WTC11 (cell line): ENCODE data around the gene CHAMP1. TPM values are rescaled to one million over a fixed set of nuclear protein-coding genes. Genes with fewer than 3 reads are reported as not detected.

Experiments
- CREM ChIP-seq: sonication (generic); formaldehyde crosslinking; IDR thresholded peaks from 2 replicates; pipeline ENCODE4 v1.8.1; 2022; ENCODE audit warnings: mild to moderate bottlenecking, missing genetic modification reagents, moderate library complexity
- EMX1 ChIP-seq: fragments of 250-450 bp; sonication (Bioruptor Pico); IDR thresholded peaks from 2 replicates; pipeline ENCODE4 v1.8.0; 2021; ENCODE audit warnings: mild to moderate bottlenecking
- ETV6 ChIP-seq: sonication (generic); formaldehyde crosslinking; IDR thresholded peaks from 2 replicates; pipeline ENCODE4 v1.8.1; 2022; ENCODE audit warnings: mild to moderate bottlenecking, missing genetic modification reagents
- FOXK1 ChIP-seq: sonication (generic); formaldehyde crosslinking; IDR thresholded peaks from 2 replicates; pipeline ENCODE4 v1.8.0; 2022; ENCODE audit warnings: mild to moderate bottlenecking, moderate library complexity, missing genetic modification reagents
- GRHL2 ChIP-seq: fragments of 250-450 bp; sonication (Bioruptor Pico); IDR thresholded peaks from 2 replicates; pipeline ENCODE4 v1.8.0; 2022; ENCODE audit warnings: mild to moderate bottlenecking, moderate library complexity; ENCODE audit not compliant: insufficient replicate concordance, severe bottlenecking
- NFATC4 ChIP-seq: fragments of 250-450 bp; sonication (Bioruptor Pico); IDR thresholded peaks from 2 replicates; pipeline ENCODE4 v1.9.0; 2021; ENCODE audit warnings: mild to moderate bottlenecking
- NR2C2 ChIP-seq: sonication (generic); formaldehyde crosslinking; IDR thresholded peaks from 2 replicates; pipeline ENCODE4 v1.8.0; 2022; ENCODE audit warnings: mild to moderate bottlenecking, missing genetic modification reagents
- OVOL2 ChIP-seq: fragments of 250-450 bp; sonication (Bioruptor Pico); IDR thresholded peaks from 2 replicates; pipeline ENCODE4 v1.9.0; 2021; ENCODE audit warnings: mild to moderate bottlenecking, borderline replicate concordance
- SOX15 ChIP-seq: fragments of 250-450 bp; sonication (Bioruptor Pico); IDR thresholded peaks from 2 replicates; pipeline ENCODE4 v1.9.0; 2021; ENCODE audit warnings: mild to moderate bottlenecking
- ZNF219 ChIP-seq: sonication (generic); formaldehyde crosslinking; IDR thresholded peaks from 2 replicates; pipeline ENCODE4 v1.8.0; 2023; ENCODE audit warnings: missing genetic modification reagents, mild to moderate bottlenecking, borderline replicate concordance
- ZNF232 ChIP-seq: sonication (generic); formaldehyde crosslinking; IDR thresholded peaks from 2 replicates; pipeline ENCODE4 v1.8.0; 2022; ENCODE audit warnings: mild to moderate bottlenecking, missing genetic modification reagents
- ZNF423 ChIP-seq: fragments of 250-450 bp; sonication (Bioruptor Pico); IDR thresholded peaks from 2 replicates; pipeline ENCODE4 v2.1.2; 2022; ENCODE audit warnings: mild to moderate bottlenecking, moderate library complexity
- total RNA-seq: library from RNA; stranded (reverse); gene quantifications from 3 replicates; pipeline ENCODE4 v1.2.3, GENCODE V29; 2021
- TF ChIP-seq, protein P1 (sequence below): sonication (generic); formaldehyde crosslinking; IDR thresholded peaks from 2 replicates; pipeline ENCODE4 v1.8.0; 2023; ENCODE audit warnings: missing genetic modification reagents, mild to moderate bottlenecking, borderline replicate concordance
- TF ChIP-seq, protein P2 (sequence below): sonication (generic); formaldehyde crosslinking; IDR thresholded peaks from 2 replicates; pipeline ENCODE4 v1.8.0; 2022; ENCODE audit warnings: missing genetic modification reagents
- TF ChIP-seq, protein P3 (sequence below): sonication (generic); formaldehyde crosslinking; IDR thresholded peaks from 2 replicates; pipeline ENCODE4 v1.8.1; 2022; ENCODE audit warnings: mild to moderate bottlenecking, missing genetic modification reagents, moderate library complexity, borderline replicate concordance
- TF ChIP-seq, protein P4 (sequence below): sonication (generic); formaldehyde crosslinking; IDR thresholded peaks from 2 replicates; pipeline ENCODE4 v1.8.1; 2023; ENCODE audit warnings: mild to moderate bottlenecking, moderate library complexity, missing genetic modification reagents
- TF ChIP-seq, protein P5 (sequence below): sonication (generic); formaldehyde crosslinking; IDR thresholded peaks from 2 replicates; pipeline ENCODE4 v1.8.1; 2022; ENCODE audit warnings: missing genetic modification reagents, borderline replicate concordance
- TF ChIP-seq, protein P6 (sequence below): fragments of 250-450 bp; sonication (Bioruptor Pico); IDR thresholded peaks from 2 replicates; pipeline ENCODE4 v2.1.2; 2022; ENCODE audit warnings: mild to moderate bottlenecking, moderate library complexity
- TF ChIP-seq, protein P7 (sequence below): sonication (generic); formaldehyde crosslinking; IDR thresholded peaks from 2 replicates; pipeline ENCODE4 v1.8.1; 2022; ENCODE audit warnings: low read depth, missing genetic modification reagents, borderline replicate concordance

CHAMP1 gene
- total RNA-seq, 1 experiment from 2014 or later: 31.7 TPM

DNA sequence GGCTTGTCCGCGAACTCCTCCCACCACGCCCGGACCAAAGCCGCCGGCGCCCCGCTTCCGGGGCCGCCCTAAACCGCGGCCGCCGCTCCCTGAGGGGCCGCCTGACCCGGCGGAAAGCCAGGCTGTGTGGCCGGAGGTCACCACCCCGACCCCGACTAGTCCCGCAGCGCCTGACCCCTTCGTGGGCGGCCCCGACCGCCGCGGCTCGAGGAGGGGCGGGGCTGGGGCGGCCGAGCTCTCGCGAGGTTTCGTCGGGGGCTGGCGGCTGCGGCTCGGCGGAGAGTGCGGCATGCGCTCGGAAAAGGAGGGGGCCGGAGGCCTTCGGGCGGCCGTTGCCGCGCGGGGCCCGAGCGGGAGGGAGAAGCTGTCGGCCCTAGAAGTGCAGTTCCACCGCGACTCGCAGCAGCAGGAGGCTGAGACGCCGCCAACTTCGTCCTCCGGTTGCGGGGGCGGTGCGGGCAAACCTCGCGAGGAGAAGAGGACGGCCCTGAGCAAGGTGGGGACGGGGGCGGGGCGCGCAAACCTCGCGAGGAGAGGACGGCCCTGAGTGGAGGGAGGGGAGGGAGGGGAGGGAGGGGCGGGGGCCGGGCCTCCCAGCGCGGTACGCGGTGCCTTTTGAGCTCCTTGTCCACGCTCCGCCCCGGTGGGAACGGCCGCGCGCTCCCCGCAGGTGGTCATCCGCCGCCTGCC lies 32.8 kb upstream of the CHAMP1 start, which contains the start of gene UPF3A (continued):
- TF ChIP-seq, protein P1, sequence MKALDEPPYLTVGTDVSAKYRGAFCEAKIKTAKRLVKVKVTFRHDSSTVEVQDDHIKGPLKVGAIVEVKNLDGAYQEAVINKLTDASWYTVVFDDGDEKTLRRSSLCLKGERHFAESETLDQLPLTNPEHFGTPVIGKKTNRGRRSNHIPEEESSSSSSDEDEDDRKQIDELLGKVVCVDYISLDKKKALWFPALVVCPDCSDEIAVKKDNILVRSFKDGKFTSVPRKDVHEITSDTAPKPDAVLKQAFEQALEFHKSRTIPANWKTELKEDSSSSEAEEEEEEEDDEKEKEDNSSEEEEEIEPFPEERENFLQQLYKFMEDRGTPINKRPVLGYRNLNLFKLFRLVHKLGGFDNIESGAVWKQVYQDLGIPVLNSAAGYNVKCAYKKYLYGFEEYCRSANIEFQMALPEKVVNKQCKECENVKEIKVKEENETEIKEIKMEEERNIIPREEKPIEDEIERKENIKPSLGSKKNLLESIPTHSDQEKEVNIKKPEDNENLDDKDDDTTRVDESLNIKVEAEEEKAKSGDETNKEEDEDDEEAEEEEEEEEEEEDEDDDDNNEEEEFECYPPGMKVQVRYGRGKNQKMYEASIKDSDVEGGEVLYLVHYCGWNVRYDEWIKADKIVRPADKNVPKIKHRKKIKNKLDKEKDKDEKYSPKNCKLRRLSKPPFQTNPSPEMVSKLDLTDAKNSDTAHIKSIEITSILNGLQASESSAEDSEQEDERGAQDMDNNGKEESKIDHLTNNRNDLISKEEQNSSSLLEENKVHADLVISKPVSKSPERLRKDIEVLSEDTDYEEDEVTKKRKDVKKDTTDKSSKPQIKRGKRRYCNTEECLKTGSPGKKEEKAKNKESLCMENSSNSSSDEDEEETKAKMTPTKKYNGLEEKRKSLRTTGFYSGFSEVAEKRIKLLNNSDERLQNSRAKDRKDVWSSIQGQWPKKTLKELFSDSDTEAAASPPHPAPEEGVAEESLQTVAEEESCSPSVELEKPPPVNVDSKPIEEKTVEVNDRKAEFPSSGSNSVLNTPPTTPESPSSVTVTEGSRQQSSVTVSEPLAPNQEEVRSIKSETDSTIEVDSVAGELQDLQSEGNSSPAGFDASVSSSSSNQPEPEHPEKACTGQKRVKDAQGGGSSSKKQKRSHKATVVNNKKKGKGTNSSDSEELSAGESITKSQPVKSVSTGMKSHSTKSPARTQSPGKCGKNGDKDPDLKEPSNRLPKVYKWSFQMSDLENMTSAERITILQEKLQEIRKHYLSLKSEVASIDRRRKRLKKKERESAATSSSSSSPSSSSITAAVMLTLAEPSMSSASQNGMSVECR (CRISPR knock-in tag): peak; percentile 75; the same call in 1 of the 2 replicates
- TF ChIP-seq GRHL2: no peak
- TF ChIP-seq, protein P2, sequence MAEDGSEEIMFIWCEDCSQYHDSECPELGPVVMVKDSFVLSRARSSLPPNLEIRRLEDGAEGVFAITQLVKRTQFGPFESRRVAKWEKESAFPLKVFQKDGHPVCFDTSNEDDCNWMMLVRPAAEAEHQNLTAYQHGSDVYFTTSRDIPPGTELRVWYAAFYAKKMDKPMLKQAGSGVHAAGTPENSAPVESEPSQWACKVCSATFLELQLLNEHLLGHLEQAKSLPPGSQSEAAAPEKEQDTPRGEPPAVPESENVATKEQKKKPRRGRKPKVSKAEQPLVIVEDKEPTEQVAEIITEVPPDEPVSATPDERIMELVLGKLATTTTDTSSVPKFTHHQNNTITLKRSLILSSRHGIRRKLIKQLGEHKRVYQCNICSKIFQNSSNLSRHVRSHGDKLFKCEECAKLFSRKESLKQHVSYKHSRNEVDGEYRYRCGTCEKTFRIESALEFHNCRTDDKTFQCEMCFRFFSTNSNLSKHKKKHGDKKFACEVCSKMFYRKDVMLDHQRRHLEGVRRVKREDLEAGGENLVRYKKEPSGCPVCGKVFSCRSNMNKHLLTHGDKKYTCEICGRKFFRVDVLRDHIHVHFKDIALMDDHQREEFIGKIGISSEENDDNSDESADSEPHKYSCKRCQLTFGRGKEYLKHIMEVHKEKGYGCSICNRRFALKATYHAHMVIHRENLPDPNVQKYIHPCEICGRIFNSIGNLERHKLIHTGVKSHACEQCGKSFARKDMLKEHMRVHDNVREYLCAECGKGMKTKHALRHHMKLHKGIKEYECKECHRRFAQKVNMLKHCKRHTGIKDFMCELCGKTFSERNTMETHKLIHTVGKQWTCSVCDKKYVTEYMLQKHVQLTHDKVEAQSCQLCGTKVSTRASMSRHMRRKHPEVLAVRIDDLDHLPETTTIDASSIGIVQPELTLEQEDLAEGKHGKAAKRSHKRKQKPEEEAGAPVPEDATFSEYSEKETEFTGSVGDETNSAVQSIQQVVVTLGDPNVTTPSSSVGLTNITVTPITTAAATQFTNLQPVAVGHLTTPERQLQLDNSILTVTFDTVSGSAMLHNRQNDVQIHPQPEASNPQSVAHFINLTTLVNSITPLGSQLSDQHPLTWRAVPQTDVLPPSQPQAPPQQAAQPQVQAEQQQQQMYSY (CRISPR knock-in tag): no peak
- TF ChIP-seq, protein P3, sequence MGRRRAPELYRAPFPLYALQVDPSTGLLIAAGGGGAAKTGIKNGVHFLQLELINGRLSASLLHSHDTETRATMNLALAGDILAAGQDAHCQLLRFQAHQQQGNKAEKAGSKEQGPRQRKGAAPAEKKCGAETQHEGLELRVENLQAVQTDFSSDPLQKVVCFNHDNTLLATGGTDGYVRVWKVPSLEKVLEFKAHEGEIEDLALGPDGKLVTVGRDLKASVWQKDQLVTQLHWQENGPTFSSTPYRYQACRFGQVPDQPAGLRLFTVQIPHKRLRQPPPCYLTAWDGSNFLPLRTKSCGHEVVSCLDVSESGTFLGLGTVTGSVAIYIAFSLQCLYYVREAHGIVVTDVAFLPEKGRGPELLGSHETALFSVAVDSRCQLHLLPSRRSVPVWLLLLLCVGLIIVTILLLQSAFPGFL (CRISPR knock-in tag): no peak
- TF ChIP-seq CREM (CRISPR knock-in tag): peak; percentile 76
- TF ChIP-seq, protein P4, sequence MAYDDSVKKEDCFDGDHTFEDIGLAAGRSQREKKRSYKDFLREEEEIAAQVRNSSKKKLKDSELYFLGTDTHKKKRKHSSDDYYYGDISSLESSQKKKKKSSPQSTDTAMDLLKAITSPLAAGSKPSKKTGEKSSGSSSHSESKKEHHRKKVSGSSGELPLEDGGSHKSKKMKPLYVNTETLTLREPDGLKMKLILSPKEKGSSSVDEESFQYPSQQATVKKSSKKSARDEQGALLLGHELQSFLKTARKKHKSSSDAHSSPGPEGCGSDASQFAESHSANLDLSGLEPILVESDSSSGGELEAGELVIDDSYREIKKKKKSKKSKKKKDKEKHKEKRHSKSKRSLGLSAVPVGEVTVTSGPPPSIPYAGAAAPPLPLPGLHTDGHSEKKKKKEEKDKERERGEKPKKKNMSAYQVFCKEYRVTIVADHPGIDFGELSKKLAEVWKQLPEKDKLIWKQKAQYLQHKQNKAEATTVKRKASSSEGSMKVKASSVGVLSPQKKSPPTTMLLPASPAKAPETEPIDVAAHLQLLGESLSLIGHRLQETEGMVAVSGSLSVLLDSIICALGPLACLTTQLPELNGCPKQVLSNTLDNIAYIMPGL (CRISPR knock-in tag): peak; percentile 89; the same call in 1 of the 2 replicates
- TF ChIP-seq, protein P5, sequence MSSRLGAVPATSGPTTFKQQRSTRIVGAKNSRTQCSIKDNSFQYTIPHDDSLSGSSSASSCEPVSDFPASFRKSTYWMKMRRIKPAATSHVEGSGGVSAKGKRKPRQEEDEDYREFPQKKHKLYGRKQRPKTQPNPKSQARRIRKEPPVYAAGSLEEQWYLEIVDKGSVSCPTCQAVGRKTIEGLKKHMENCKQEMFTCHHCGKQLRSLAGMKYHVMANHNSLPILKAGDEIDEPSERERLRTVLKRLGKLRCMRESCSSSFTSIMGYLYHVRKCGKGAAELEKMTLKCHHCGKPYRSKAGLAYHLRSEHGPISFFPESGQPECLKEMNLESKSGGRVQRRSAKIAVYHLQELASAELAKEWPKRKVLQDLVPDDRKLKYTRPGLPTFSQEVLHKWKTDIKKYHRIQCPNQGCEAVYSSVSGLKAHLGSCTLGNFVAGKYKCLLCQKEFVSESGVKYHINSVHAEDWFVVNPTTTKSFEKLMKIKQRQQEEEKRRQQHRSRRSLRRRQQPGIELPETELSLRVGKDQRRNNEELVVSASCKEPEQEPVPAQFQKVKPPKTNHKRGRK (CRISPR knock-in tag): no peak
- TF ChIP-seq OVOL2 (CRISPR knock-in tag): no peak
- TF ChIP-seq NFATC4 (CRISPR knock-in tag): no peak
- TF ChIP-seq, protein P6, sequence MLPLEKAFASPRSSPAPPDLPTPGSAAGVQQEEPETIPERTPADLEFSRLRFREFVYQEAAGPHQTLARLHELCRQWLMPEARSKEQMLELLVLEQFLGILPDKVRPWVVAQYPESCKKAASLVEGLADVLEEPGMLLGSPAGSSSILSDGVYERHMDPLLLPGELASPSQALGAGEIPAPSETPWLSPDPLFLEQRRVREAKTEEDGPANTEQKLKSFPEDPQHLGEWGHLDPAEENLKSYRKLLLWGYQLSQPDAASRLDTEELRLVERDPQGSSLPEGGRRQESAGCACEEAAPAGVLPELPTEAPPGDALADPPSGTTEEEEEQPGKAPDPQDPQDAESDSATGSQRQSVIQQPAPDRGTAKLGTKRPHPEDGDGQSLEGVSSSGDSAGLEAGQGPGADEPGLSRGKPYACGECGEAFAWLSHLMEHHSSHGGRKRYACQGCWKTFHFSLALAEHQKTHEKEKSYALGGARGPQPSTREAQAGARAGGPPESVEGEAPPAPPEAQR: no peak
- peak; percentile 27; the same call in 1 of the 2 replicates for TF ChIP-seq FOXK1 (CRISPR knock-in tag)
- TF ChIP-seq ETV6 (CRISPR knock-in tag): peak; percentile 64; the same call in 1 of the 2 replicates
- 0 out of 2 replicates have a peak, but pooled peaks have one; percentile 19 for TF ChIP-seq EMX1 (CRISPR knock-in tag)
- TF ChIP-seq ZNF232 (CRISPR knock-in tag): no peak
- TF ChIP-seq ZNF423 (CRISPR knock-in tag): 0 out of 2 replicates have a peak, but pooled peaks have one; percentile 21
- TF ChIP-seq, protein P7, sequence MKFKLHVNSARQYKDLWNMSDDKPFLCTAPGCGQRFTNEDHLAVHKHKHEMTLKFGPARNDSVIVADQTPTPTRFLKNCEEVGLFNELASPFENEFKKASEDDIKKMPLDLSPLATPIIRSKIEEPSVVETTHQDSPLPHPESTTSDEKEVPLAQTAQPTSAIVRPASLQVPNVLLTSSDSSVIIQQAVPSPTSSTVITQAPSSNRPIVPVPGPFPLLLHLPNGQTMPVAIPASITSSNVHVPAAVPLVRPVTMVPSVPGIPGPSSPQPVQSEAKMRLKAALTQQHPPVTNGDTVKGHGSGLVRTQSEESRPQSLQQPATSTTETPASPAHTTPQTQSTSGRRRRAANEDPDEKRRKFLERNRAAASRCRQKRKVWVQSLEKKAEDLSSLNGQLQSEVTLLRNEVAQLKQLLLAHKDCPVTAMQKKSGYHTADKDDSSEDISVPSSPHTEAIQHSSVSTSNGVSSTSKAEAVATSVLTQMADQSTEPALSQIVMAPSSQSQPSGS: no peak
- no peak for TF ChIP-seq SOX15 (CRISPR knock-in tag)
- no peak for TF ChIP-seq NR2C2 (CRISPR knock-in tag)
- TF ChIP-seq ZNF219 (CRISPR knock-in tag): no peak
